Hepatocyte (in vitro differentiated cells): ENCODE data around the gene FAM120A.

Experiments used
- EZH2phosphoT487 ChIP-seq: fragments of 200-600 bp; sonication (generic); IDR thresholded peaks from one replicate; pipeline ENCODE4 v1.6.1; 2018; ENCODE audit warnings: antibody characterized with exemption, mild to moderate bottlenecking, low read depth, moderate library complexity; ENCODE audit not compliant: unreplicated experiment, severe bottlenecking
- TF ChIP-seq, protein P1 (sequence below): fragments of 200-600 bp; sonication (generic); IDR thresholded peaks from 2 replicates; pipeline ENCODE4 v1.5.1; 2016; ENCODE audit warnings: antibody characterized with exemption, mild to moderate bottlenecking; ENCODE audit not compliant: poor library complexity

GRCh38 chr9:93565089-93565488 is 113.6 kb downstream of the FAM120A start:
- TF ChIP-seq, protein P1, sequence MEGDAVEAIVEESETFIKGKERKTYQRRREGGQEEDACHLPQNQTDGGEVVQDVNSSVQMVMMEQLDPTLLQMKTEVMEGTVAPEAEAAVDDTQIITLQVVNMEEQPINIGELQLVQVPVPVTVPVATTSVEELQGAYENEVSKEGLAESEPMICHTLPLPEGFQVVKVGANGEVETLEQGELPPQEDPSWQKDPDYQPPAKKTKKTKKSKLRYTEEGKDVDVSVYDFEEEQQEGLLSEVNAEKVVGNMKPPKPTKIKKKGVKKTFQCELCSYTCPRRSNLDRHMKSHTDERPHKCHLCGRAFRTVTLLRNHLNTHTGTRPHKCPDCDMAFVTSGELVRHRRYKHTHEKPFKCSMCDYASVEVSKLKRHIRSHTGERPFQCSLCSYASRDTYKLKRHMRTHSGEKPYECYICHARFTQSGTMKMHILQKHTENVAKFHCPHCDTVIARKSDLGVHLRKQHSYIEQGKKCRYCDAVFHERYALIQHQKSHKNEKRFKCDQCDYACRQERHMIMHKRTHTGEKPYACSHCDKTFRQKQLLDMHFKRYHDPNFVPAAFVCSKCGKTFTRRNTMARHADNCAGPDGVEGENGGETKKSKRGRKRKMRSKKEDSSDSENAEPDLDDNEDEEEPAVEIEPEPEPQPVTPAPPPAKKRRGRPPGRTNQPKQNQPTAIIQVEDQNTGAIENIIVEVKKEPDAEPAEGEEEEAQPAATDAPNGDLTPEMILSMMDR = no peak
- no peak for TF ChIP-seq EZH2phosphoT487
